TTC549 (cell line): ENCODE measurements around the gene NDUFB7.
"Not testable (repeated sequence)": the region's sequence is repeated elsewhere in the genome, so short reads cannot be mapped to it uniquely, and the experiment has no call there.

ENCODE experiments used
- FAIRE-seq: peaks from 2 replicates; lab custom pipeline; 2012; peaks lifted over from hg19 to GRCh38; lab: Jason Lieb, UNC

Gene NDUFB7

GRCh38 chr19:14553042-14553938 lies 18.6 kb downstream of the NDUFB7 start:
- no peak for FAIRE-seq

GRCh38 chr19:14552006-14552360 lies 19.9 kb downstream of the NDUFB7 start:
- FAIRE-seq, result not testable (repeated sequence)

GRCh38 chr19:14551134-14552005 lies 20.5 kb downstream of the NDUFB7 start:
- FAIRE-seq, result not testable (repeated sequence)

GRCh38 chr19:14550201-14550754 lies 21.6 kb downstream of the NDUFB7 start:
- FAIRE-seq, result no peak

- FAIRE-seq, result no peak
These were observed 26.2 kb downstream of the NDUFB7 start for GRCh38 chr19:14545716-14546082.

- FAIRE-seq, result no peak
These were observed 26.7 kb downstream of the NDUFB7 start for GRCh38 chr19:14544977-14545715.

GRCh38 chr19:14544047-14544446 lies 27.8 kb downstream of the NDUFB7 start:
- no peak for FAIRE-seq

GRCh38 chr19:14542711-14543328 lies 29.0 kb downstream of the NDUFB7 start:
- no peak for FAIRE-seq

- not testable (repeated sequence) for FAIRE-seq
These were observed 29.9 kb downstream of the NDUFB7 start for GRCh38 chr19:14541979-14542378.

- no peak for FAIRE-seq
These were observed 30.9 kb downstream of the NDUFB7 start for GRCh38 chr19:14540741-14541525.

- no peak for FAIRE-seq
These were observed 34.8 kb downstream of the NDUFB7 start for GRCh38 chr19:14536926-14537692.

GRCh38 chr19:14533450-14533849 lies 38.4 kb downstream of the NDUFB7 start:
- FAIRE-seq, result no peak

GRCh38 chr19:14530506-14530905 lies 41.4 kb downstream of the NDUFB7 start:
- FAIRE-seq, result no peak

GRCh38 chr19:14530005-14530348 lies 41.9 kb downstream of the NDUFB7 start:
- FAIRE-seq, result no peak

- peak; percentile 95 for FAIRE-seq
These were observed 42.4 kb downstream of the NDUFB7 start, which contains the start of gene TECR for GRCh38 chr19:14529254-14530004. TSS of gene TECR (plus strand) at chr19:14529594. CDS start at chr19:14529697, 103 bp downstream.

GRCh38 chr19:14528419-14529253 lies 43.2 kb downstream of the NDUFB7 start:
- FAIRE-seq, result no peak

GRCh38 chr19:14526423-14526822 lies 45.4 kb downstream of the NDUFB7 start:
- FAIRE-seq, result no peak

- FAIRE-seq, result no peak
These were observed 46.1 kb downstream of the NDUFB7 start for GRCh38 chr19:14525729-14526128.
